ENCODE data around the gene KCNH4.

DNA sequence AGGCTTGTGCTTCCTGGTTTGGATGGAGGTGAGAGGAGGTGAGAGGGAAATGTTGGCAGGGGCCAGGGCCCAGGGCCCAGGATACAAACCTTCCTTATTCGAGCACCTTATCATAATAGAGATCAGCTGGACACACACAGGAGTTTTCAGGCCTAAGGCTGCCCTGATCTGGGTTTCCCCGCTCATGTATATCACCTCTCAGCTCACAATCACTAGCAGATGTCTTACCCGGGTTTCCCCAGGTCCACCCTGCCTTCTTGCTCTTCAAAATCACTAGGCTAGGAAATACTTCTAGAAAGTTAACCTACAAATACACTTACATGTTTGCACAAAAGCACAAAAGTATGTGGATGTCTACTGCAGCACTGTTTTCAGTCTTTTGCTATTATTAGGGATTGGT lies 54.1 kb downstream of the KCNH4 start:
- TF ChIP-seq, protein P1, sequence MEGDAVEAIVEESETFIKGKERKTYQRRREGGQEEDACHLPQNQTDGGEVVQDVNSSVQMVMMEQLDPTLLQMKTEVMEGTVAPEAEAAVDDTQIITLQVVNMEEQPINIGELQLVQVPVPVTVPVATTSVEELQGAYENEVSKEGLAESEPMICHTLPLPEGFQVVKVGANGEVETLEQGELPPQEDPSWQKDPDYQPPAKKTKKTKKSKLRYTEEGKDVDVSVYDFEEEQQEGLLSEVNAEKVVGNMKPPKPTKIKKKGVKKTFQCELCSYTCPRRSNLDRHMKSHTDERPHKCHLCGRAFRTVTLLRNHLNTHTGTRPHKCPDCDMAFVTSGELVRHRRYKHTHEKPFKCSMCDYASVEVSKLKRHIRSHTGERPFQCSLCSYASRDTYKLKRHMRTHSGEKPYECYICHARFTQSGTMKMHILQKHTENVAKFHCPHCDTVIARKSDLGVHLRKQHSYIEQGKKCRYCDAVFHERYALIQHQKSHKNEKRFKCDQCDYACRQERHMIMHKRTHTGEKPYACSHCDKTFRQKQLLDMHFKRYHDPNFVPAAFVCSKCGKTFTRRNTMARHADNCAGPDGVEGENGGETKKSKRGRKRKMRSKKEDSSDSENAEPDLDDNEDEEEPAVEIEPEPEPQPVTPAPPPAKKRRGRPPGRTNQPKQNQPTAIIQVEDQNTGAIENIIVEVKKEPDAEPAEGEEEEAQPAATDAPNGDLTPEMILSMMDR (IDR thresholded peaks at IDR 0.05; ENCODE audit: low read depth, low read length, poor library complexity, severe bottlenecking), result no peak
- no peak for TF ChIP-seq EZH2phosphoT487 (IDR thresholded peaks at IDR 0.05; ENCODE audit: borderline replicate concordance, low read length)

Measured in DOHH2 (cell line).